NCI-H1930 (cell line): Measurements from ENCODE around the gene ZBTB46.

Experiments used
- DNase-seq, 2 experiments: peaks; one replicate each; lab custom pipeline; 2025; lab: John Stamatoyannopoulos, UW

Gene ZBTB46

DNA sequence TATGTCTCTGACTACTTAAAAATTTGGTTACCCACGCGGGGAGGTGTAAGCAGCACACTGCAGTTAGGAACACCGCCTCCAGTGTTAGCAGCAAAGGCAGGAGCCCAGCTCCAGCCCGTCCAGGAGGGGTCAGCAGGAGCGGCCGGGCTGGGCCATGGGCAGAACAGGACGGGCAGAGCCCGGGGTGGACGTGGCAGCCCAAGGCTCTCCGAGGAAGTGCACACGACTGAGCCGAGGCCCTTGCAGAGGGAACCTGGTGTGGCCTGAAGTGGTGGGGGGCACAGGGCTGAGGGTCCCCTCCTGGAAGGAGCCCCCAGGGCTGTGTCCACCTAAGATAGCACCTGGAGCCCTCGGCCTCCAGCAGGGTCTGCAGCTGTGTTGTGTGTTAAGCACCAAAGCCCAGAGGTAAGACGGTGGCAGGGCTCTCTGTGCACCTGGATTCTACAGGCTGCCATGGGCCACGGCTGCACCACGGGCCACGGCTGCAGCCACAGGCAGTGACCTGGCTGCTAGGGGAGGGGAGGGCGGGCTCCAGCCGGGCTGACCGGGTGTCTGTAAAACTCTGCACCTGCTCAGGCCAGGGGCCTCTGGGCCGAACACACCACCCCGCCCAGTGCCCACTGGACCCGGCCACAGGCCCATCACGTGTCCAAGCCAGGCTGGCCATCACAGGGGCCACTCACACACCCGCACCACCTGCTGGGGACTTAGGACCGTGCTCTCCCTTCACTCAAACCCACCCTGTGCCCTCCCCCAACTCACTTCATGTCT lies 84.9 kb downstream of the ZBTB46 start:
- no peak for DNase-seq

DNA sequence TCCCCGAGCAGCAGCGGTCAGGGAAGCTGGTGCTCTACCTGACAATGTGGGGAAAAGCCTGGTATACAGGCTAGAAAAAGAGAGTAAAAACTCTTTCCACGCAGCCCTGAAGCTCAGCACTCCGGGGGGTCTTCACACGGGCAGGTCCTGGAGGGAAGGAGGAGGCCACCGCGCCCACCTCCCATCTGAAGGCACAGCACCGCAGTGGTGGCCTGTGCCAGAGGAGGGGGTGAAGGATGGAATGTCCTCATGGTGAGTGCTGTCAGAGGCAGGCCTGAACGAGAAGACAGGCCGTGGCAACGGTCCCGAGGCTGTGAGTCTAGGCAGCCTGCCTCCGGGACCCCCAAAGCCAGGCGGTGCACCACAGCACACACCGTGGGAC lies 85.6 kb downstream of the ZBTB46 start:
- no peak for DNase-seq

DNA sequence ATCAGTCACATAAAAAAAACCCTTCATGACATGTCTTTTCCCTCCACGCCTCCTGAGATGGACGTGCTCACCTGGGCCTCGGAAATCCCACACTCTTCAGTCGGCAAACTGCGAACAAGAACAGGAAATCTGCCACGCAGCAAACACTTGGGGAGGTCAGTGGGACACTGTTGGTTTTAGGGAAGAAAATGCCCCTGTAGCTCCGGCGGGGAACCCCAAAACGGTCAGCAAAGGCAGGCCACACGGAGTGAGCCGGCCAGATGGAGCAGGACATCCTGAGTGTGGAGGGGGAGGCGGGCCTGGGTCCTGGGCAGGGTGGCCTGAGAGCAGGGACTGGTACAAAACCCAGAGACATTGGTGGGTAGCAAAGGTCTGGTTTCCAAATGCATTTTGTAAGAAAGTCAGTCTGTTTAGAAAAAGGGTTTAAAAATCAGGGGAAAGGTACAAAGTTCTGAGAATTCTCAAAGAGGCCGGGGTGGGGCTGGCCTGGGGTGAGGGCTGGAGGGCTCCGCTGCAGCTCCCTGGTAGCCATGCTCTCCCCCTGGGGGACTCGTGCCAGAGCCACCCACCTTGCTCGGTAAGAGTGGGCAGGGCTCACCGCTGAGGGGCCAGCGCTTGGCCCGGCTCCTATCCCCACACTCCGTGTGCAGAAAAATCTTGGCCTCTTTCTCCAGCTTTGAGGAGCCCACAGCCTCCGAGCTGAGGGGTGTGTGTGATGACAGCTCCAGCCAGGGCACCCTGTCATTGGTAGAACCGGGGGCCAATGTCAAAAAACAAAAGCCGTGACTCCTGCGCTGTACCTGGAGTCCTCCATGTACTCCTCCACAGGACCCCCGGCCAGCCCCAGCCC lies 86.3 kb downstream of the ZBTB46 start:
- DNase-seq, result no peak

DNA sequence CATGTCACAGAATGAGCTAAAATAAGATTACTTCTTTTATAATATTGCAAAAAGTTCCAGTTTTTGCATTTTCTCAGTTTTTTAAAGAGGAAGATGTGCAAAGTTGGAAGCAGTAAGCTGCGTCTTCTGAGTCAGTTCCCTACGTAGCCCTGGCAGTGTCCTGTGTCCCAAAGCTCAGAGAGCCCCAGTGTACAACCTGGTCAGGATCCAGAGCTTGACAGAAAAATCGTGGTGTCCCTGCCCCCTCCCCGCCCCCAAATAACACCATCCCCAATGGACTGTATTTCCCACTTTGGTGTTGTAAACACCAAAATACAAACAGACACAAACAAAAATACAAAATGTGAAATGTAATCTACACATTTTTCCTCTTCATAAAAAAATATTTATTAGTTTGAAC lies 86.9 kb downstream of the ZBTB46 start:
- no peak for DNase-seq

DNA sequence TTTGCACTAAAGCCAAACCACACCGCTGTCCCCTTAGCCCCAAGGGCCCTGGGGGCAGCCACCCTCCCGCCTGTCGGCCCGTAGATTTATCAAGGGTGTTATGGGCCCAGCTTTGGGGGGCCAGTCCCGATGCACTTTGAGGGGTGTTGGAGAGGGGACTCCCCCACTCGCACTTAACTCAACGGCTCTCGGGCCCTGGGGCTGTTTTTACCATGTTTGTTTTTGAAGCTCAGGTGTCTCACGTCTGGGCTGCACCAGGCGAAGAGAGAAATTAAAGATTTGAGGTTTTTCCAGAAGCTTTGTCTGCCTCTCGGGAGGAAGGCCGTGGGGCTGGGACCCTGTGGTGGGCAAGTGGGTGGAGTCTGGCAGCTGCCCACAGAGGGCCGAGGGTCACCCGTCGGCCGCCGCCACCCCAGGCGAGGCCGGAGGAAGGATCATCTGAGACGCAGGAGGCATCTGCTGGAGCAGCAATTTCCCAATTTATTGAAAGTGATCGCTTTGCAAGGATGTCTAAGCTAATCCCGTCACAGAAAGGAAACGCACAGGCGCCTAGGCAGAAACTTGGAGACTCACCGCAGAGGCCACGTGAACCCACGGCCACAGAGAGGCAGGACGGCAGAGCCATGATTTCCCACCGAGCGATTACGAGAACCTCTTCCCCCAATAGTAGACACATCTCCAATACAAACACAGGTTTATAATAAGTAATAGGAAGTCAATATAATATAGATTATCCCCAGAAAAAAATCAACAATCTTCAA lies 87.7 kb downstream of the ZBTB46 start:
- DNase-seq, result no peak

DNA sequence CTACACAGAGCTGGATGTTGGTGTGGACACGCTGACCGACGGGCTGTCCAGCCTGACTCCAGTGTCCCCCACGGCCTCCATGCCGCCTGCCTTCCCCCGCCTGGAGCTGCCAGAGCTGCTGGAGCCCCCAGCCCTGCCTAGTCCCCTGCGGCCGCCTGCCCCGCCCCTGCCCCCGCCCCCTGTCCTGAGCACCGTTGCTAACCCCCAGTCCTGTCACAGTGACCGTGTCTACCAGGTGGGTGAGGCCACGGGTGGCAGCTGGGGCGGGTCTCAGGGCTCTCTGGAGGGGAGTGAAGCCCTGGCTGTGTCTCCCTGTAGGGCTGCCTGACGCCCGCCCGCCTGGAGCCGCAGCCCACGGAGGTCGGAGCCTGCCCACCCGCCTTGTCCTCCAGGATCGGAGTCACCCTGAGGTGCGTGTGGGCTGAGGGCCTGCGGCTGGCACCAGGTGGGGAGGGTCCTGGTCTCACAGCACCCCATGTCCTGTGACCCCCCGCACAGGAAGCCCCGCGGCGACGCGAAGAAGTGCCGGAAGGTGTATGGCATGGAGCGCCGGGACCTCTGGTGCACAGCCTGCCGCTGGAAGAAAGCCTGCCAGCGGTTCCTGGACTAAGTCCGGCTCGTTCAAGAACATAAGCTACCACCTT lies 88.6 kb downstream of the ZBTB46 start:
- no peak for DNase-seq

DNA sequence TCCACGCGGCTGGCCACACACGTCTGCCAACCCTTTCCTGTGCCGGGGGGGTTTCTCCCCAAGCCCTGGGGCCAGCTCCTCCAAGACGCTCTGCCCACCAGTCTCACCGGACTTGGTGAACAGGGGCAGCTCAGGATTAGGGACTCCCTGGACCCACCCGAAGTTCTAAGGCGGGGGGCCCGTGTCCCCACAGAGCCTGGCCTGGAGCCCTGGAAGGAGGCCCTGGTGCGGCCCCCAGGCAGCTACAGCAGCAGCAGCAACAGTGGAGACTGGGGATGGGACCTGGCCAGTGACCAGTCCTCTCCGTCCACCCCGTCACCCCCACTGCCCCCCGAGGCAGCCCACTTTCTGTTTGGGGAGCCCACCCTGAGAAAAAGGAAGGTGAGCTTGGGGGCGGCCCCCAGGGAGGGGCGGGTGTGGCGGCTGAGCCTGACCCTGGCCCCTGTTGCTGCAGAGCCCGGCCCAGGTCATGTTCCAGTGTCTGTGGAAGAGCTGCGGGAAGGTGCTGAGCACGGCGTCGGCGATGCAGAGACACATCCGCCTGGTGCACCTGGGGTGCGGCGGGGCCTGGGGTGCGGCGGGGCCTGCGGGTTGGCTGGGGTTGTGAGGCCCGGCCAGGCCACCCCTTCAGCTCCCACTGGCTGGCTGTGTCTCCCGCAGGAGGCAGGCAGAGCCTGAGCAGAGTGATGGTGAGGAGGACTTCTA lies 89.2 kb downstream of the ZBTB46 start:
- DNase-seq, result no peak

DNA sequence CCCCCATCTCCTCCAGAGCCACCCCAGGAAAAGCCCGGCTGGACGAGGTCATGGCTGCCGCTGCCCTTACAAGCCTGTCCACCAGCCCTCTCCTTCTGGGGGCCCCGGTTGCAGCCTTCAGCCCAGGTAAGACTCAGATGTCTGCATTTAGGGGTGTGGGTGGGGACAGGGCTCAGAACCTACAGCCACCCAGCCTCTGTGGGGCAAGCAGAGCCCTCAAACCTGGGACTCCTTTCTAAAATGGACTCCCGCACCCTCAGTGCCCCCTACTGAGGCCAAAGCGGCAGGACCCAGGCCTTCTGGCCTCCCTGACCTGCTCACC lies 89.7 kb downstream of the ZBTB46 start:
- no peak for DNase-seq

DNA sequence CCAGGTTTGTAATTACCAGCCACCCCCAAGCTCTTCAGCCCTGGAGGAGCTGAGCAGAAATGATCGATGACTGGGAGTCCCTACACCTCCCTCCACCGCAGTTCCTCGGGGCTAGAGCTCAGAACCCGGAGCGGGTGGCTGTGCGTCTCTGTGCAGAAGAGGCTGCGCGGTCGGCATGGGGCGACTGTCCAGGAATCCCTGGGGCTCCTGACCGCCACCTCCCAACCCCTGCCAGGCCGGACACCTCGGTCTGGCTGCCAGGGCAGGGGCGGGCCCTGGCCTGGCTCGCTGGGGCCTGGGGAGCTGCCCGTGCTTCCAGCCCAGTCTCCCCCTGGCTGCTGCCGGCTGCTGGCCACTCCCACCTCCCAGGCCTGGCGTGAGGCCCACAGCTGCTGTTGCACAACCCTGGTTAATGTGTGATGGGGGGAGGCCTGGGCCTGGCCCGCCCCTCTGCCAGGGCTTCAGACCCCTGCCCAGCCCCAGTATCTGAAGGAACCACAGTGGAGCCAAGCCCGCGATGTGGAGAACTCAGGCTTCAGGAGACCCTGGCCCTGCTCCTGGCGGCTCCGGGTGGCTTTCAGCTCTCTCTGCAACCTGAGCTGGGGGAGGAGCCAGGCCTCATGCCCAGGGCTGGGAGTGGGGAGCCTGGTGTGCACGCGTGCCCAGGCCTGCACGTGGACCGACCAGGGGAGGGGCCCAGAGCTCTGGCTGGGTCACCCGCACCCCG lies 90.3 kb downstream of the ZBTB46 start:
- DNase-seq, result peak; percentile 60 to 73

DNA sequence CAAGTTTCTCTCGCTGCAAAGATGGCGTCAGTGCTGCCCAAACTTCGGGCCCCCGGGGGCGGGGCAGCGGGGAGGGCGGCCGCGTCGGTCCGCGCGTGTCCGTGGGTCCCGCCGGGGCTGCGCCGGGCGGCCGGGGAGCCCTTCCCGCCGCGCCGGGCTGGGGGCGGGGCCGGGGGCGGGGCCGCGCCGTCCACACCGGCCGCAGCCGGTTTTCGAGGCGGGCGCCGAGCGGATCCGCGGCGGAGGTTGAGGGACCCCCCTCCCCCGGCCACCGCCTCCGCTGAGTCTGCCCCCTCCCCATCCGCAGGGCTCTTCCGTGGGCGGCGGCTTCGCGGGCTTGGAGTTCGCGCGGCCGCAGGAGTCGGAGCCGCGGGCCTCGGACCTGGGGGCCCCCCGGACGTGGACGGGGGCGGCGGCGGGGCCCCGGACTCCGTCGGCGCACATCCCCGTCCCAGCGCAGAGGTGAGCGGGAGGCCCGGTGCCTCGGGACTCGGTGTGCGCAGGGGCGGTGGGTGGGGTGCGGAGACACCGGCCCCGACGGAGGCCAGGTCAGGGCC lies 90.9 kb downstream of the ZBTB46 start:
- DNase-seq, result peak in 1 of 2 experiments; percentile 69

DNA sequence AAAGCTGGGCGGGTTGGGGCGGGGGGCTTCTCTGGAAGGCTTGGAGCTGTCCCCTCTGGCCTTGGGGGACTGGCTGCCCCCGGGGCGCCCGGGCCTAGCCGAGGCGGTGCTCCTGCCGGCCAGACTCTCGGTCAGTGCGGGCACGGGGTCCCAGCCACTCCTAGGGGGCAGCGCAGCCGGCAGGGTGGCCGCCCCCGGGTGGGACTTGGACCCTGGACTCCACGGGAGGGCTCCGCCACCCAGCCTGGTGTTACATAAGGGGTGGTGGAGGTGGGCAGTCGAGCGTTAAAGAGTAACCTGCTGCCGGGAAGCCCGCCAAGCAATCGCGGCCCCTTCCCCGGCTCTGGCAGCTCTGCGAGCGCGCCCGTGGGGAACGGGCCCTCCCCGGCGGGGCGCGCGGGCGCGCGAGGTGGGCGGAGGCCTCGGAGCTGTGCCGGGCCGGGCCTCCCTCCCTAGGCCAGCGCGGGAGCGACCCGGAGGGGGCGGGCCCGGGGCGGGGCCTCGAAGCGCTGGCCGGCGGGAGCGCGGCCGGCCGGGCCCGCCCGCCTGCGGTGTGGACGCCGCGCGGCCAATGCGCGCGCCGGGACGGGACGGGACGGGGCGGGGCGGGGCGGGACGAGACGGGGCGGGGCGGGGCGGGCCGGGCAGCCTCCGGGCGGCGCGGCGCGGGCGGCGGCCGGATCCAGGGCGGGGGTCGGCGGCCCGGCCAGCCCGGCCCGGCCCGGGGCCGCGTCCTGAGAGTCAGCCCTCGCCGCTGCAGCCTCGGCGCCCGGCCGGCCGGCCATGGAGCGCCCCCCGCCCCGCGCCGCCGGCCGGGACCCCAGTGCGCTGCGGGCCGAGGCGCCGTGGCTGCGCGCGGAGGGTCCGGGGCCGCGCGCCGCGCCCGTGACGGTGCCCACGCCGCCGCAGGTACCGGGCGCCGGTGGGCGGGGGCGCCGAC lies 91.7 kb downstream of the ZBTB46 start, which contains the start of gene SLC2A4RG:
TSS of gene SLC2A4RG (plus strand) at position 647 of the 940 bp plus-strand sequence. CDS start at position 784, 137 bp downstream.
- peak; percentile 73 to 94 for DNase-seq

DNA sequence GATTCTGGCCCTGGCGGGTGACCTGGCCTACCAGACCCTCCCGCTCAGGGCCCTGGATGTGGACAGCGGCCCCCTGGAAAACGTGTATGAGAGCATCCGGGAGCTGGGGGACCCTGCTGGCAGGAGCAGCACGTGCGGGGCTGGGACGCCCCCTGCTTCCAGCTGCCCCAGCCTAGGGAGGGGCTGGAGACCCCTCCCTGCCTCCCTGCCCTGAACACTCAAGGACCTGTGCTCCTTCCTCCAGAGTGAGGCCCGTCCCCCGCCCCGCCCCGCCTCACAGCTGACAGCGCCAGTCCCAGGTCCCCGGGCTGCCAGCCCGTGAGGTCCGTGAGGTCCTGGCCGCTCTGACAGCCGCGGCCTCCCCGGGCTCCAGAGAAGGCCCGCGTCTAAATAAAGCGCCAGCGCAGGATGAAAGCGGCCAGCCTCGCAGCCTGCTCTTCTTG lies 92.4 kb downstream of the ZBTB46 start:
- DNase-seq, result no peak

DNA sequence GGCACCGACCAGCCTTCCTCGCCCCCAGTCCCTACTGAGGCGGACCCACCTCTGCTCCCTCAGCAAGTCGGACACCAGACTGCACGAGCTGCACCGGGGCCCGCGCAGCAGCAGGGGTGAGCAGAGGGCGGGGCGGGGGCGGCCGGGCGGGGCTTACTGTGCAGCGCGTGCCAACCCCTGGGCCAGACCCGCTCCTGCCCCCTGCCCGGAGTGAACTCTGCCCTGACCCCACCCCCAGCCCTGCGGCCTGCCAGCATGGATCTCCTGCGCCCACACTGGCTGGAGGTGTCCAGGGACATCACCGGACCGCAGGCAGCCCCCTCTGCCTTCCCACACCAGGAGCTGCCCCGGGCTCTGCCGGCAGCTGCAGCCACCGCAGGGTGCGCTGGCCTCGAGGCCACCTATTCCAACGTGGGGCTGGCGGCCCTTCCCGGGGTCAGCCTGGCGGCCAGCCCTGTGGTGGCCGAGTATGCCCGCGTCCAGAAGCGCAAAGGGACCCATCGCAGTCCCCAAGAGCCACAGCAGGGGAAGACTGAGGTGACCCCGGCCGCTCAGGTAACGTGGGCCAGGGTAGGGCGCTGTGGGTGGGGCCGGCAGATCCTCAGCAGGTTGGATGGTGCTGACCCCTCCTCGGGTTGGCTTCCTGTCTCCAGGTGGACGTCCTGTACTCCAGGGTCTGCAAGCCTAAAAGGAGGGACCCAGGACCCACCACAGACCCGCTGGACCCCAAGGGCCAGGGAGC lies 92.9 kb downstream of the ZBTB46 start:
- no peak for DNase-seq

DNA sequence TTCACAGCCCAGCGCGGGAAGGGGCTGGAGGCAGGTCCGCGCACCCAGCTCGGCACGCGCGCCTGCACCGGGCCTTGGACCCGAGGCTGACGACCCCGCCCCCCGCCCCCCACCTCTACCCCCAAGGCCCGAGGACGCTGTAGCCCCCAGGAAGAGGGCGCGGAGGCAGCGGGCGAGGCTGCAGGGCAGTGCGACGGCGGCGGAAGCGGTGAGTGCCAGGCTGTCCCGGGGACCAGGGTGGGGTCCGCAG lies 93.4 kb downstream of the ZBTB46 start:
- DNase-seq, result no peak

DNA sequence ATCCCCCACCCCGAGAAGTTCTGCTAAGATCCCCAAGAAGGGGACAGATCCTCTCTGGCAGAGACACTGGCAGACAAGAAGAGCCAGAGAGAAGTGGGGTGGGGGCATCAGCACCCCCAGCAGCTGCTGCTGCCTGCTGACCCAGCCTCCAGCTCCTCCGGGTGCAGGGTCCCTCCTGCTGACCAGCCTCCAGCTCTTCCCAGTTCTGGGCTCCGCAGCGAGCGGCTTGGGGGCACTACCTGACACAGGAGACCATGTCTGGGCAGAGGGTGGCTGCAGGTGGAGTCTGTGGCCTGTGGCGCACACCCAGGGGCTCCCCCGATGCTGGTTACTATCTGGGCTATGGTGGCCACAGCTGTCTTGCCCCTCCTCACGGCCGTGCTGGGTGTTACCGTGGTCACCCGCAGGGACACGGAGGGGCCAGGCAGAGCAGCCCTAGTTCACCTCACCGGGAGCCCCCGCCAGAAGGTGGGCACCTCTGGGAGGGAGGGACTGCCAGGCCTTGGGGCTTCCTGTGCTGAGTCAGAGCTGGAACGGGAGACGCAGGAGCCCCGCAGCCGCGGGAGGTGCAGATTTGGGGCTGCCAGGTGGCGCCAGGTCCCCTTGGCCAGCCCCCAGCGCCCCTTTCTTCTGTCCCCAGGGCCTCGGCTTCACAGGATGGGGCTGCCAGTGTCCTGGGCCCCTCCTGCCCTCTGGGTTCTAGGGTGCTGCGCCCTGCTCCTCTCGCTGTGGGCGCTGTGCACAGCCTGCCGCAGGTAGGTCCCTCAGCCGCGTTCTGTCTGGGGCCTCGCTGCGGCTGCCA lies 94.0 kb downstream of the ZBTB46 start:
- DNase-seq, result no peak

DNA sequence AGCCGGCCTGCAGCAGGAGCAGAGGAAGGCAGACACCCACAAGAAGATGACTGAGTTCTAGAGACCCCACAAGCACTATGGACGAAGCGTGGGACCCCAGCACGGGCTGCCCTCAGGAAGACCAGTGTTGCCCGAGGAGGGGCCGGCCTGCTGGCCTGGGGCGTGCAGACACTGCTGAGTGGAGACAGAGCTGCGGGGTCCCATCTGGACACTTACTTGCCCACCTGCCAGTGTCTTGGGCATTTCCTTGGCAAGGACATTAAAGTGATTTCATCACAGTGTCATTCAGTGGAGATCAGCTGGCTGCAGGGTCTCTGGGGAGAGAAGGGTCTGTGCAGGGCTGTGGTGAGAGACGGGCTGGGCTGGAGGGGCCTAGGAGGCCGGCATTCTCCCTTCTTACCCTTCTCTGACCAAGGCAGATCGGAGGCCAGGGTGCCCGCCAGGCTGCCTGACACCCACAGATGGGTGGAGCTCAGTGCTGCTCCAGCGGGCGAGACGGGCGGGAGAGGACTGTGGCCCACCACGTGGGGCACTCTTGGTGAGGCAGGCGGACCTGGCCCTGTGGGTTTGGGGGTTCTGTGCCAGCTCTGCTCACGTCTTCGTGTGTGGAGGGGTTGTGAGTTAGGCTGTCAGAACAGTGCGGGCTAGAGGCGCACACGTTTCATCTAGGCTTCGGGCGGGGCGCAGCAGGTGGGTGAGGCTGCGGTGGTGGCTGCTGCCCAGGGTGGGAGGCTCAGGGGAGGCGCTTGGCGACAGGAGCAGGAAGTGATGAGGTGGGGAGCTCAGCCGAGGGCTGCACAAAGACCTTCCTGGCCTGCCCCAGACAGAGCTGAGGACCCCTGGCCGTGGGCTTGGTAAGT lies 95.0 kb downstream of the ZBTB46 start, which contains the start of gene LIME1:
TSS of gene LIME1 (plus strand) at position 806 of the 860 bp plus-strand sequence. CDS start 886 bp downstream, outside the sequence.
- DNase-seq, result no peak
